ENCODE results near the gene PCDHGB4.
"Not testable (repeated sequence)": the region's sequence is repeated elsewhere in the genome, so short reads cannot be mapped to it uniquely, and the experiment has no call there.

Gene PCDHGB4

DNA sequence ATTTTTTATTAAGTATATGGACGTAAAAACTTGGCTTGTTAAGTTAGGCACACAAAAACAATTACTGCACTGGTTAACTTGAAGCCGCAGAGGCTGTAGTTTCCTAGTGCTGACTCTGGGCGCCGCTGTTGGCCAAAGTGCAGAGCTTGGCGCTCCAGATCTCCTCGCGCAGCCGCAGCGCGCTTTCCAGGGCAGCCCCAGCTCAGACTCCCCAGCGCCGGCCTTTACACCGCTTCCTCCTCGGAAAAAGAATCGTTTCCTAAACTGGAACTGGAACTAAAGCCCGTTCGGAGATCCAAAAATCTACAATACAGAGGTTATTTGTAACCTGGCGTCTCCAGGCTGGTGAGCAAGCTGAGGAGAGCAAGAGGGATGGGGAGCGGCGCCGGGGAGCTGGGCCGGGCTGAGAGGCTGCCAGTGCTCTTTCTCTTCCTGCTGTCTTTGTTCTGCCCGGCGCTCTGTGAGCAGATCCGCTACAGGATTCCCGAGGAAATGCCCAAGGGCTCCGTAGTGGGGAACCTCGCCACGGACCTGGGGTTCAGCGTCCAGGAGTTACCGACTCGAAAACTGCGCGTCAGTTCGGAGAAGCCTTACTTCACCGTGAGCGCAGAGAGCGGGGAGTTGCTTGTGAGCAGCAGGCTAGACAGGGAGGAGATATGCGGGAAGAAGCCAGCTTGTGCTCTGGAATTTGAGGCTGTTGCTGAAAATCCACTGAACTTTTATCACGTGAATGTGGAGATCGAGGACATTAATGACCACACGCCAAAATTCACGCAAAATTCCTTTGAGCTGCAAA lies 10.5 kb downstream of the PCDHGB4 start, which contains the start of gene PCDHGB5:
TSS of gene PCDHGB5 (plus strand) at position 192 of the 796 bp plus-strand sequence. CDS start at position 373, 181 bp downstream.
- TF ChIP-seq, protein P1, sequence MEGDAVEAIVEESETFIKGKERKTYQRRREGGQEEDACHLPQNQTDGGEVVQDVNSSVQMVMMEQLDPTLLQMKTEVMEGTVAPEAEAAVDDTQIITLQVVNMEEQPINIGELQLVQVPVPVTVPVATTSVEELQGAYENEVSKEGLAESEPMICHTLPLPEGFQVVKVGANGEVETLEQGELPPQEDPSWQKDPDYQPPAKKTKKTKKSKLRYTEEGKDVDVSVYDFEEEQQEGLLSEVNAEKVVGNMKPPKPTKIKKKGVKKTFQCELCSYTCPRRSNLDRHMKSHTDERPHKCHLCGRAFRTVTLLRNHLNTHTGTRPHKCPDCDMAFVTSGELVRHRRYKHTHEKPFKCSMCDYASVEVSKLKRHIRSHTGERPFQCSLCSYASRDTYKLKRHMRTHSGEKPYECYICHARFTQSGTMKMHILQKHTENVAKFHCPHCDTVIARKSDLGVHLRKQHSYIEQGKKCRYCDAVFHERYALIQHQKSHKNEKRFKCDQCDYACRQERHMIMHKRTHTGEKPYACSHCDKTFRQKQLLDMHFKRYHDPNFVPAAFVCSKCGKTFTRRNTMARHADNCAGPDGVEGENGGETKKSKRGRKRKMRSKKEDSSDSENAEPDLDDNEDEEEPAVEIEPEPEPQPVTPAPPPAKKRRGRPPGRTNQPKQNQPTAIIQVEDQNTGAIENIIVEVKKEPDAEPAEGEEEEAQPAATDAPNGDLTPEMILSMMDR (IDR thresholded peaks at IDR 0.05; ENCODE audit: extremely low read depth, insufficient read depth, missing control alignments) = peak; percentile 59
- DNase-seq (ENCODE audit: low spot score); in situ Hi-C loops (cut with MboI; ENCODE audit: low pct_unique_long_range_greater_than_20kb, low sequenced_read_pairs, unreplicated experiment): not testable (repeated sequence)

DNA sequence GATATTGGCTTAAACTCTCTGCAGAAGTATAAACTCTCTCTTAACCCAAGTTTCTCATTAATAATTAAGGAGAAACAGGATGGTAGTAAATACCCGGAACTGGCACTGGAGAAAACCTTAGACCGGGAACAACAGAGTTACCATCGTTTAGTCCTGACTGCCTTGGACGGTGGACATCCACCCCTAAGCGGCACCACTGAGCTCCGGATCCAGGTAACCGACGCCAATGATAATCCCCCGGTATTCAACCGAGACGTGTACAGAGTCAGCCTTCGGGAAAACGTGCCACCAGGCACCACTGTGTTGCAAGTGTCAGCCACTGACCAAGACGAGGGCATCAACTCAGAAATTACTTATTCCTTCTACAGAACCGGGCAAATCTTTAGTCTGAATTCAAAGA lies 11.1 kb downstream of the PCDHGB4 start:
- TF ChIP-seq, protein P1 (IDR thresholded peaks at IDR 0.05; ENCODE audit: extremely low read depth, insufficient read depth, missing control alignments) = no peak
- in situ Hi-C loops (cut with MboI; ENCODE audit: low pct_unique_long_range_greater_than_20kb, low sequenced_read_pairs, unreplicated experiment) = no loop called here
- no peak for DNase-seq (ENCODE audit: low spot score)

GRCh38 chr5:141399555-141400258 lies 12.2 kb downstream of the PCDHGB4 start:
- in situ Hi-C loops (cut with MboI; ENCODE audit: low pct_unique_long_range_greater_than_20kb, low sequenced_read_pairs, unreplicated experiment) = no loop called here
- TF ChIP-seq, protein P1 (IDR thresholded peaks at IDR 0.05; ENCODE audit: extremely low read depth, insufficient read depth, missing control alignments) = no peak
- DNase-seq (ENCODE audit: low spot score) = no peak

GRCh38 chr5:141402553-141403243 lies 15.2 kb downstream of the PCDHGB4 start, which contains the start of gene PCDHGA9:
Gene PCDHGA9 (plus strand): TSS chr5:141402778. CDS start chr5:141402953, 175 bp downstream.
- TF ChIP-seq, protein P1 (IDR thresholded peaks at IDR 0.05; ENCODE audit: extremely low read depth, insufficient read depth, missing control alignments) = peak; percentile 41
- in situ Hi-C loops (cut with MboI; ENCODE audit: low pct_unique_long_range_greater_than_20kb, low sequenced_read_pairs, unreplicated experiment) = no loop called here
- DNase-seq (ENCODE audit: low spot score) = peak; percentile 68

DNA sequence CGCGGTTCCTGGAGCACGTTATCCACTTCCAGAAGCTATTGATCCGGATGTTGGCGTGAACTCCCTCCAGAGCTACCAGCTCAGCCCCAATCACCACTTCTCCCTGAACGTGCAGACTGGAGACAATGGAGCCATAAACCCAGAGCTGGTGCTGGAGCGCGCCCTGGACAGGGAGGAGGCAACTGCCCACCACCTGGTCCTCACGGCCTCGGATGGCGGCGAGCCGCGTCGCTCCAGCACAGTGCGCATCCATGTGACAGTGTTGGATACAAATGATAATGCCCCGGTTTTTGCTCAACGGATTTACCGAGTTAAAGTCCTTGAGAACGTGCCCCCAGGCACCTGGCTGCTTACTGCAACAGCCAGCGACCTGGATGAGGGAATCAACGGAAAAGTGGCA lies 15.9 kb downstream of the PCDHGB4 start:
- in situ Hi-C loops (cut with MboI; ENCODE audit: low pct_unique_long_range_greater_than_20kb, low sequenced_read_pairs, unreplicated experiment) = no loop called here
- TF ChIP-seq, protein P1 (IDR thresholded peaks at IDR 0.05; ENCODE audit: extremely low read depth, insufficient read depth, missing control alignments) = no peak
- DNase-seq (ENCODE audit: low spot score) = no peak

- in situ Hi-C loops (cut with MboI; ENCODE audit: low pct_unique_long_range_greater_than_20kb, low sequenced_read_pairs, unreplicated experiment) = not testable (repeated sequence)
- DNase-seq (ENCODE audit: low spot score) = peak; percentile 68
- TF ChIP-seq, protein P1 (IDR thresholded peaks at IDR 0.05; ENCODE audit: extremely low read depth, insufficient read depth, missing control alignments) = peak; percentile 66
These were observed 20.4 kb downstream of the PCDHGB4 start, which contains the start of gene PCDHGB6 for GRCh38 chr5:141407790-141408505. Gene PCDHGB6 (plus strand): TSS chr5:141408021. CDS start chr5:141408203, 182 bp downstream.

All from GM13977 (cell line).